GM12891 (cell line): ENCODE measurements around the gene HNRNPC.

Source experiments
- POLR2A ChIP-seq: IDR thresholded peaks from 2 replicates; pipeline ENCODE4 v1.6.1; 2011; ENCODE audit warnings: low read depth, low read length, control low read depth
- POLR2AphosphoS5 ChIP-seq: IDR thresholded peaks from 2 replicates; pipeline ENCODE4 v1.6.1; 2011; ENCODE audit warnings: low read depth, low read length, control low read depth
- POU2F2 ChIP-seq: IDR thresholded peaks from 2 replicates; pipeline ENCODE4 v1.6.1; 2011; ENCODE audit warnings: low read depth, mild to moderate bottlenecking, control low read depth, low read length, moderate library complexity
- SPI1 ChIP-seq: IDR thresholded peaks from 2 replicates; pipeline ENCODE4 v1.6.1; 2011; ENCODE audit warnings: low read depth, low read length, control low read depth
- TAF1 ChIP-seq: IDR thresholded peaks from 2 replicates; pipeline ENCODE4 v1.6.1; 2011; ENCODE audit warnings: low read depth, low read length, control low read depth

DNA sequence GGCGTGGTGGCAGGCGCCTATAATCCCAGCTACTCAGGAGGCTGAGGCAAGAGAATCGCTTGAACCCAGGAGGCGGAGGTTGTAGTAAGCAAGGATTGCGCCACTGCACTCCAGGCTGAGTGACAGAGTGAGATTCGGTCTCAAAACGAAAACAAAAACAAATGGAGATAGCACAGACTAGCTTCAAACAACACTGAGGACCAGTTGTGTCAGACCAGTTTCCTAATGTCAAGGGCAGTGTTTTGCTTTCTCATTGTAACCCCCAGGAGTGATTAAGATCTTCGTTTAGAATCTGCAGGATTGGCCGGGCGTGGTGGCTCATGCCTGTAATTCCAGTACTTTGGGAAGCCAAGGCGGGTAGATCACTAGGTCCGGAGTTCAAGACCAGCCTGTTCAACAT lies 29.1 kb upstream of the HNRNPC start:
- TF ChIP-seq POLR2A (no peak), POU2F2 (no peak), POLR2AphosphoS5 (no peak), SPI1 (no peak), TAF1 (no peak)
